GM19099 (cell line): ENCODE measurements around the gene TBKBP1.

Source experiments
- POLR2A ChIP-seq: IDR thresholded peaks from 3 replicates; pipeline ENCODE4 v1.6.1; 2011; ENCODE audit warnings: low read depth; ENCODE audit not compliant: insufficient read length; ENCODE audit errors: extremely low read depth

The TBKBP1 gene

GRCh38 chr17:47739150-47739549, 45.2 kb downstream of the TBKBP1 start:
- TF ChIP-seq POLR2A, result no peak

- TF ChIP-seq POLR2A, result no peak
Observed at GRCh38 chr17:47741109-47741792, 47.3 kb downstream of the TBKBP1 start.

GRCh38 chr17:47741793-47742145, 47.8 kb downstream of the TBKBP1 start:
- no peak for TF ChIP-seq POLR2A

- no peak for TF ChIP-seq POLR2A
Observed at GRCh38 chr17:47742319-47743181, 48.6 kb downstream of the TBKBP1 start.

- TF ChIP-seq POLR2A, result no peak
Observed at GRCh38 chr17:47744168-47745036, 50.4 kb downstream of the TBKBP1 start.

- TF ChIP-seq POLR2A, result no peak
Observed at GRCh38 chr17:47745037-47745380, 51.0 kb downstream of the TBKBP1 start.

GRCh38 chr17:47751471-47751870, 57.5 kb downstream of the TBKBP1 start:
- no peak for TF ChIP-seq POLR2A

GRCh38 chr17:47757386-47757785, 63.4 kb downstream of the TBKBP1 start:
- TF ChIP-seq POLR2A, result no peak

- no peak for TF ChIP-seq POLR2A
Observed at GRCh38 chr17:47760409-47761140, 66.6 kb downstream of the TBKBP1 start.
